Thoracic aorta (tissue), 2 donors: ENCODE measurements around the gene RBM33. TPM values are rescaled to one million over a fixed set of nuclear protein-coding genes. Genes with fewer than 3 reads are reported as not detected.

Experiments
- ATAC-seq: fragments of 150-250 bp; one replicate; pipeline ENCODE4 v1.8.0; 2017; ENCODE audit warnings: low read depth; ENCODE audit not compliant: insufficient number of reproducible peaks, low FRiP score
- DNase-seq: peaks from one replicate; pipeline ENCODE4 v3.0.0-alpha.2; 2020; ENCODE audit warnings: low spot score
- H3K27ac ChIP-seq, 2 donors: fragments of 200-600 bp; sonication (generic); 1 replicate in 1 of 2; 2 replicates in 1 of 2; pipeline ENCODE4 v1.5.1; 2016; ENCODE audit warnings: mild to moderate bottlenecking in 2 of 2, moderate library complexity in 2 of 2
- H3K27me3 ChIP-seq: fragments of 200-600 bp; sonication (generic); replicated peaks from 2 replicates; pipeline ENCODE4 v1.6.0; 2016; ENCODE audit warnings: mild to moderate bottlenecking; ENCODE audit not compliant: insufficient read depth
- H3K36me3 ChIP-seq: fragments of 200-600 bp; sonication (generic); one replicate; pipeline ENCODE4 v1.5.1; 2016
- H3K4me1 ChIP-seq, 2 donors: fragments of 200-600 bp; sonication (generic); 1 replicate in 1 of 2; 2 replicates in 1 of 2; pipeline versions ENCODE4 v1.5.1 to v1.6.0; 2016; ENCODE audit warnings: low read depth in 2 of 2, mild to moderate bottlenecking in 1 of 2; ENCODE audit not compliant: control insufficient read depth in 1 of 2
- H3K4me3 ChIP-seq: fragments of 200-600 bp; sonication (generic); 2 replicates; pipeline ENCODE4 v1.5.1; 2016; ENCODE audit warnings: mild to moderate bottlenecking
- H3K9me3 ChIP-seq: fragments of 200-600 bp; sonication (generic); 2 replicates; pipeline ENCODE4 v1.5.1; 2016
- total RNA-seq, 2 donors: library from RNA; depleted of rRNA; stranded (reverse); fragments of >200 nt; gene quantifications; one replicate each; pipeline versions ENCODE4 v1.1.0 to v1.2.3, GENCODE V29; 2016
- TF ChIP-seq, protein P1 (sequence below): fragments of 200-600 bp; sonication (generic); IDR thresholded peaks from one replicate; pipeline ENCODE4 v1.5.1; 2019; ENCODE audit warnings: antibody characterized with exemption

Gene RBM33
- total RNA-seq, 2 donors from 2014 or later = 64.6 to 80.3 TPM

- Histone ChIP-seq H3K4me3 (peak overlapping the region; percentile 99), H3K36me3 (peaks cover 4% of the 10 kb centered on the region), H3K9me3 (peaks cover 8% of the 10 kb centered on the region), H3K27ac (no peak overlapping the region), H3K27me3 (no peaks in the 10 kb centered on the region), H3K4me1 (peaks cover 17 to 25% of the 10 kb centered on the region in 2 donors)
- DNase-seq (no peak), ATAC-seq (no peak)
- TF ChIP-seq, protein P1, sequence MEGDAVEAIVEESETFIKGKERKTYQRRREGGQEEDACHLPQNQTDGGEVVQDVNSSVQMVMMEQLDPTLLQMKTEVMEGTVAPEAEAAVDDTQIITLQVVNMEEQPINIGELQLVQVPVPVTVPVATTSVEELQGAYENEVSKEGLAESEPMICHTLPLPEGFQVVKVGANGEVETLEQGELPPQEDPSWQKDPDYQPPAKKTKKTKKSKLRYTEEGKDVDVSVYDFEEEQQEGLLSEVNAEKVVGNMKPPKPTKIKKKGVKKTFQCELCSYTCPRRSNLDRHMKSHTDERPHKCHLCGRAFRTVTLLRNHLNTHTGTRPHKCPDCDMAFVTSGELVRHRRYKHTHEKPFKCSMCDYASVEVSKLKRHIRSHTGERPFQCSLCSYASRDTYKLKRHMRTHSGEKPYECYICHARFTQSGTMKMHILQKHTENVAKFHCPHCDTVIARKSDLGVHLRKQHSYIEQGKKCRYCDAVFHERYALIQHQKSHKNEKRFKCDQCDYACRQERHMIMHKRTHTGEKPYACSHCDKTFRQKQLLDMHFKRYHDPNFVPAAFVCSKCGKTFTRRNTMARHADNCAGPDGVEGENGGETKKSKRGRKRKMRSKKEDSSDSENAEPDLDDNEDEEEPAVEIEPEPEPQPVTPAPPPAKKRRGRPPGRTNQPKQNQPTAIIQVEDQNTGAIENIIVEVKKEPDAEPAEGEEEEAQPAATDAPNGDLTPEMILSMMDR = no peak
These were observed 1.2 kb downstream of the RBM33 start for GRCh38 chr7:155645662-155646061.

DNA sequence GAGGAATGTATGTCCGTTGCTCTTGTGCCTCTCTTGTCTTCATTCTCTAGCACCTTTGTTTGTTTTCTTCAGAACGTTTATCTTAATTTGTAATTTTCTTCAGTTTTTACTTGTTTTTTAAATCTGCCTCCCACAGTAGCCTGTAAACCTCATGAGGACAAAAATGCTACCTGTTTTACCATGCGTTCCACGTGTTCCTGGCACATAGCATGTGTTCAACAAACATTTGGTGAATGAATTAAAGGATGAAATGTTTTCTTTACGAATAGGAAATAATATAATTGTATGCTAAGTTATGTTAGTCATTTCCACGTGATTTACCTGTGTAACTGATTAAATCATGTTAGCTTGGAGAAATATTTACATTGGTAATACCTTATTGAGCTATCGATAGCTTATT is 2.2 kb downstream of the RBM33 start:
- H3K27ac ChIP-seq = no peak overlapping the region
- H3K4me3 ChIP-seq = no peak overlapping the region
- DNase-seq (no peak), ATAC-seq (no peak)
- peaks cover 8% of the 10 kb centered on the region for H3K9me3 ChIP-seq
- peaks cover 25 to 34% of the 10 kb centered on the region in 2 donors for H3K4me1 ChIP-seq
- TF ChIP-seq, protein P1 = no peak
- peaks cover 4% of the 10 kb centered on the region for H3K36me3 ChIP-seq
- H3K27me3 ChIP-seq = no peaks in the 10 kb centered on the region

DNA sequence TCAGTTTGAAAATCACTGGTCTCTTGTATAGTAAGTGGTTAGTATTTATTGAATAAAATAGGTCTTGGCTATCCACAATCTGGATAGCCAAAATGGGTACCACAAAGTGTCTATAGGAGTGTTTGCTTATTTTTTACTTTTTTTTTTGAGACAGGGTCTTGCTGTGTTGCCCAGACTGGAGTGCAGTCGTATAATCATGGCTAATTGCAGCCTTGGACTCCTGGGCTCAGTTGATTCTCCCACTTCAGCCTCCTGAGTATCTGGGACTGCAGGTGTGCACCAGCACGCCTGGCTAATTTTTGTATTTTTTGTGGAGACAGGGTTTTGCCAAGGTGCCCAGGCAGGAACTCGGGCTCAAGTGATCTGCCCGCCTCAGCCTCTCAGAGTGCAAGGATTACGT is 2.8 kb downstream of the RBM33 start:
- Histone ChIP-seq H3K27ac (no peak overlapping the region), H3K36me3 (peaks cover 4% of the 10 kb centered on the region), H3K27me3 (no peaks in the 10 kb centered on the region), H3K4me1 (peaks cover 31 to 41% of the 10 kb centered on the region in 2 donors), H3K9me3 (peaks cover 8% of the 10 kb centered on the region), H3K4me3 (no peak overlapping the region)
- DNase-seq = no peak
- no peak for ATAC-seq
- TF ChIP-seq, protein P1 = no peak

DNA sequence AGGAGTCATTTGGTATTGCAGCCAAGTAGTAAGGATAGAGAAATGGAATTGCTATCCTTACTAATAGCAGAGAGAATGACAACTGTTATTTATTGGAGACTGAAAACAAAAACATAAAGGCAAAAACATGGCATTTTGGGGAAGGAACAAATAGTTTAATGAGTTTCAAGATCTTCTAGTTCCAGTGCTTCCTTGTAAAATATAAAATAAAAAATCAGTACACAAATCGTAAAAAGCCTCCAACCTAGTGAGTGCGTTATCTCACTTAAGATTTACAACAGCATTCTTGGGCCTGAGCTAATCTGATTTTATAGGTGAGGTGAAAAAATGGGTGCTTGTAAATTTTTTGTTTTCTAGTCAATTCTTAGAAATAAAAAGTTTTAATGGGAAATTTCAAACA is 3.3 kb downstream of the RBM33 start:
- no peak for ATAC-seq
- no peaks in the 10 kb centered on the region for H3K27me3 ChIP-seq
- no peak for DNase-seq
- H3K9me3 ChIP-seq = peaks cover 8% of the 10 kb centered on the region
- H3K36me3 ChIP-seq = peaks cover 4% of the 10 kb centered on the region
- H3K27ac ChIP-seq = no peak overlapping the region
- TF ChIP-seq, protein P1 = no peak
- H3K4me3 ChIP-seq = no peak overlapping the region
- peaks cover 31 to 45% of the 10 kb centered on the region in 2 donors for H3K4me1 ChIP-seq

DNA sequence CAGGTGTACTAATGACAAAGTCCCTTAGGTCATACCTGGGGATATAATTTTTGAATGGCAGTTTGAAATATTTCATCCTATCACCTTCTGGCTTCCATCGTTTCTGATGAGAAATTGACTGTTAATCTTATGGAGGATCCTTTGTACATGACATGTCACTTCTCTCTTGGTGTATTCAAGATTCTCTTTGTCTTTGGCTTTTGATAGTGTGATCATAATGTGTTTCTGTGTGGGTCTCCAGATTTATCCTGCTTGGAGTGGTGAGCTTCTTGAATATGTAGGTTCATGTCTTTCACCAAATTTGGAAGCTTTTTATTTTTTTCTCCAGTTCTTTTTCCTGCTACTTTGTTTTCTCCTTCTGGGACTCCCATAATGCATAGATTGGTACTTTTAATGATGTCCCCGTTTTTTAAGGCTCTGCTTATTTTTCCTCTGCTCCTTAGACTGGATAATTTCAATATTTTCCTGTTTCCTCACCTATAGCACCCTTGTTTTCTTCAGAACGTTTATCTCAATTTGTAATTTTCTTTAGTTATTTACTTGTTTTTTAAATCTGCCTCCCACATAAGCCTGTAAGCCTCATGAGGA is 4.4 kb downstream of the RBM33 start:
- peaks cover 36 to 48% of the 10 kb centered on the region in 2 donors for H3K4me1 ChIP-seq
- DNase-seq = no peak
- peaks cover 4% of the 10 kb centered on the region for H3K36me3 ChIP-seq
- no peaks in the 10 kb centered on the region for H3K27me3 ChIP-seq
- TF ChIP-seq, protein P1 = no peak
- no peak overlapping the region for H3K4me3 ChIP-seq
- ATAC-seq = no peak
- peaks cover 8% of the 10 kb centered on the region for H3K9me3 ChIP-seq
- H3K27ac ChIP-seq = no peak overlapping the region
